Measurements from ENCODE around the gene FMNL1.
A peak's percentile ranks its signal among the peaks of the same experiment; 100 is the strongest.

The FMNL1 gene

DNA sequence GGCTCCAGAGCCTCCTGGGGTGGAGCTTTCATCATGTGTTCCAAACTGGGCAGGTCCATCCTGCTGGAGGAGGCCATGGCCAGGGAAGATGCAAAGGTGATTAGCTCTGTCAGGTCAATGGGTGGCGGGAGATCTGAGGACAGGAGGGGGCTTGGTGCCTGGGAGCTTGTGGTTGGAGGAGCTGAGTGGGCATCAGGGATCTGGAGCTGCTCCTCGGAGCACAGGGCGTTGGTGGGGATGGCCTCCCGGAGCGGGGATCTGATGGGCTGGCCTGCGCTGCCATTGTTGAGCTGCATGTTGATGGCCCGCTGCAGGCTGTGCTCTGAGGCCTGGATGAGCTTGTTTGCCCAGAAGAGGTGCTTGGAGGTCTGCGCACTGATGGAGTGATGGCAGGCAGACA lies 33.7 kb downstream of the FMNL1 start:
- Histone ChIP-seq H3K27me3 (replicated peaks; ENCODE audit: control insufficient read depth, insufficient read depth, low read length) (no peaks in the 10 kb centered on the region), H3K36me3 (ENCODE audit: control insufficient read depth, insufficient read depth, low read length) (peaks cover 4% of the 10 kb centered on the region), H3K4me3 (replicated peaks; ENCODE audit: low read depth, low read length) (no peak overlapping the region)
- no peak for DNase-seq (ENCODE audit: extremely low read depth, insufficient read length)
- TF ChIP-seq, protein P1, sequence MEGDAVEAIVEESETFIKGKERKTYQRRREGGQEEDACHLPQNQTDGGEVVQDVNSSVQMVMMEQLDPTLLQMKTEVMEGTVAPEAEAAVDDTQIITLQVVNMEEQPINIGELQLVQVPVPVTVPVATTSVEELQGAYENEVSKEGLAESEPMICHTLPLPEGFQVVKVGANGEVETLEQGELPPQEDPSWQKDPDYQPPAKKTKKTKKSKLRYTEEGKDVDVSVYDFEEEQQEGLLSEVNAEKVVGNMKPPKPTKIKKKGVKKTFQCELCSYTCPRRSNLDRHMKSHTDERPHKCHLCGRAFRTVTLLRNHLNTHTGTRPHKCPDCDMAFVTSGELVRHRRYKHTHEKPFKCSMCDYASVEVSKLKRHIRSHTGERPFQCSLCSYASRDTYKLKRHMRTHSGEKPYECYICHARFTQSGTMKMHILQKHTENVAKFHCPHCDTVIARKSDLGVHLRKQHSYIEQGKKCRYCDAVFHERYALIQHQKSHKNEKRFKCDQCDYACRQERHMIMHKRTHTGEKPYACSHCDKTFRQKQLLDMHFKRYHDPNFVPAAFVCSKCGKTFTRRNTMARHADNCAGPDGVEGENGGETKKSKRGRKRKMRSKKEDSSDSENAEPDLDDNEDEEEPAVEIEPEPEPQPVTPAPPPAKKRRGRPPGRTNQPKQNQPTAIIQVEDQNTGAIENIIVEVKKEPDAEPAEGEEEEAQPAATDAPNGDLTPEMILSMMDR (IDR thresholded peaks at IDR 0.05; ENCODE audit: insufficient read depth, low read length, poor library complexity, severe bottlenecking), result no peak

DNA sequence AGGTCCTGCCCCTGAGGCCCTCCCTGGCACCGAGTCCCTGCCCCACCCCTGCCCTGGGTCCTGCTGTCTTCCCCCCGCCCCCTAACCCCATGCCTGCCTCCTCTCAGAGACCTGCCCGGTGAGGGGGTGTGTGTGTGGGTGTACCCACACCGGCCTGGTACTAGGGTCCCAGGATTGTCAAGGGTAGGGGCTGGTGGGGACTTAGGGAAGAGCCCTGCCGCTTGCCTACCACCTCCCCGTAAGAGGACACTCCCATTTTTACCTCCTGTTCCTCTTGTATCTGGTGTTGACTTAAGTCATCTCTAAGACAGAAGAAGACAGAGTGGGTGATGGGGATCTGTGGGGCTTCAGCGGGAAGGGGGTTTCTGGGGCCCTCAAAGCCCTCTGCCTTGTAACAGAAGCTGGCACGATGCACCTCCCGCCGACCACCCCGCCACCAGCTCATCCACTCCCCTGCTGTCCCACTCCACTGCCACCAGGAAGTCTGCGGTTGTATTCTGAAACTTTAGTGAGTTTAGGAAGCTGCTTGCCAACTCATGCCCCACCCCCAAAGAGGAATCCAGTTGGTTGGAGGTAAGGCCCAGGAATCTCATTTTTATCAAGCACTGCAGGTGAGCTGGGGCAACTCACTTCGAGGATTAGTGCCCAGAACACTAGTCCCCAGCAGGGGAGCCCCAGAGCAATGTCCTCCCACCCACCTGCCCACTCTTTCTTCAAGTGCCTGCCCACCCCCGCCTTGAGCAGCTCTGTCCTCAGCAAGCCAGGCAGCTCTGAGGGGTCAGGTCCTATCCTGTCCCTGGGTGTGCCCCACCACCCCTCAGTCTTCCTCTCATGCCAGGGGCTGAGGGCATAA lies 34.7 kb downstream of the FMNL1 start:
- H3K36me3 ChIP-seq (ENCODE audit: control insufficient read depth, insufficient read depth, low read length), result no peaks in the 10 kb centered on the region; the same call in none of the 2 replicates

GRCh38 chr17:45257115-45257514 lies 35.4 kb downstream of the FMNL1 start:
- TF ChIP-seq, protein P1 (IDR thresholded peaks at IDR 0.05; ENCODE audit: insufficient read depth, low read length, poor library complexity, severe bottlenecking), result no peak
- Histone ChIP-seq H3K27me3 (replicated peaks; ENCODE audit: control insufficient read depth, insufficient read depth, low read length) (no peaks in the 10 kb centered on the region), H3K4me3 (replicated peaks; ENCODE audit: low read depth, low read length) (no peak overlapping the region), H3K36me3 (ENCODE audit: control insufficient read depth, insufficient read depth, low read length) (no peaks in the 10 kb centered on the region; the same call in none of the 2 replicates)
- no peak for DNase-seq (ENCODE audit: extremely low read depth, insufficient read length)

More for the DNA sequence above, 34.7 kb downstream of the FMNL1 start:
- no peaks in the 10 kb centered on the region for H3K27me3 ChIP-seq (replicated peaks; ENCODE audit: control insufficient read depth, insufficient read depth, low read length)
- DNase-seq (ENCODE audit: extremely low read depth, insufficient read length), result no peak
- TF ChIP-seq, protein P1 (IDR thresholded peaks at IDR 0.05; ENCODE audit: insufficient read depth, low read length, poor library complexity, severe bottlenecking), result peak; percentile 33
- H3K4me3 ChIP-seq (replicated peaks; ENCODE audit: low read depth, low read length), result no peak overlapping the region

- Histone ChIP-seq H3K27me3 (replicated peaks; ENCODE audit: control insufficient read depth, insufficient read depth, low read length) (no peaks in the 10 kb centered on the region), H3K36me3 (ENCODE audit: control insufficient read depth, insufficient read depth, low read length) (peaks cover 8% of the 10 kb centered on the region), H3K4me3 (replicated peaks; ENCODE audit: low read depth, low read length) (no peak overlapping the region)
- no peak for DNase-seq (ENCODE audit: extremely low read depth, insufficient read length)
- TF ChIP-seq, protein P1 (IDR thresholded peaks at IDR 0.05; ENCODE audit: insufficient read depth, low read length, poor library complexity, severe bottlenecking), result no peak
These were observed 37.3 kb downstream of the FMNL1 start for GRCh38 chr17:45258981-45259380.

DNA sequence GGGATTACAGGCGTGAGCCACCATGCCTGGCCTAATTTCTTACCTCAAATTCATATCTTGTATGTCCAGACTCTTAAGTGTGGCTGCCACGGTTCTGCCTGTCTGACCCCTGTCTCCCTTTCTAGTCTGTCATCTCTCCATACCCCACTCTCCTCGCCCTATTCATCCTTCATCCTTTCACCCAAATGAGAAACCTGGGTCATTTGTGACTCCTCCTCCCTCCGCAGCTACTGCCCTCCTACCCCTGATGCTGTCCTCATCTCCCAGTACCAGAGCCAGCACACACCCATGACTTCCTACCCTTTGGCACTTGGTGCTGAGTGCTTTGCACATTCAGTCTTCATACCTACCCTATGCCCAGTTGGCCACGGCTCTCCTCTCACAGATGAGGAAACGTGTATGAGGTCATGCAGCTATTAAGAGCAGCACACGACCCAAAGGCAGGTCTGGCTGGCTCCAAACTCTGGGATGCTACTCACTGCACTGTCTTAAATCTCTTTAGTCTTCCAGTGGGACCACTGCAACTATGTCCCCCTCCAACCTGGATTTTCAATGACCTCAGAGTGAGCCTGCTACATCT lies 38.6 kb downstream of the FMNL1 start:
- TF ChIP-seq, protein P1 (IDR thresholded peaks at IDR 0.05; ENCODE audit: insufficient read depth, low read length, poor library complexity, severe bottlenecking), result no peak

More for the DNA sequence above, 38.6 kb downstream of the FMNL1 start:
- H3K36me3 ChIP-seq (ENCODE audit: control insufficient read depth, insufficient read depth, low read length), result peaks cover 19% of the 10 kb centered on the region
- H3K4me3 ChIP-seq (replicated peaks; ENCODE audit: low read depth, low read length), result no peak overlapping the region
- no peak for DNase-seq (ENCODE audit: extremely low read depth, insufficient read length)
- no peaks in the 10 kb centered on the region for H3K27me3 ChIP-seq (replicated peaks; ENCODE audit: control insufficient read depth, insufficient read depth, low read length)
